Loucy (cell line): ENCODE data around the gene AMOTL2.

Experiments used
- H2AFZ ChIP-seq: fragments of 200-600 bp; sonication (generic); 2 replicates; pipeline ENCODE4 v1.6.0; 2016; ENCODE audit warnings: antibody characterized with exemption, mild to moderate bottlenecking, low read length, moderate library complexity
- H3F3A ChIP-seq: fragments of 200-600 bp; 2 replicates; pipeline ENCODE4 v1.6.0; 2016; ENCODE audit warnings: antibody characterized with exemption, low read depth, mild to moderate bottlenecking
- H3K27me3 ChIP-seq: fragments of 200-600 bp; sonication (generic); 2 replicates; pipeline ENCODE4 v1.6.1; 2014; ENCODE audit warnings: low read length, mild to moderate bottlenecking; ENCODE audit not compliant: insufficient read depth, poor library complexity, severe bottlenecking
- H3K36me3 ChIP-seq: fragments of 200-600 bp; sonication (generic); 2 replicates; pipeline ENCODE4 v1.6.1; 2016; ENCODE audit warnings: low read length; ENCODE audit not compliant: insufficient read depth
- H3K4me1 ChIP-seq: fragments of 200-600 bp; sonication (generic); 2 replicates; pipeline ENCODE4 v1.5.1; 2014; ENCODE audit warnings: low read length, mild to moderate bottlenecking; ENCODE audit not compliant: insufficient read depth, poor library complexity, severe bottlenecking
- H3K4me2 ChIP-seq: fragments of 200-600 bp; sonication (generic); 2 replicates; pipeline ENCODE4 v1.6.0; 2014; ENCODE audit warnings: antibody characterized with exemption, low read length, low read depth, mild to moderate bottlenecking; ENCODE audit not compliant: poor library complexity, severe bottlenecking
- H3K4me3 ChIP-seq: fragments of 200-600 bp; sonication (generic); 2 replicates; pipeline ENCODE4 v1.5.1; 2014; ENCODE audit warnings: low read length, mild to moderate bottlenecking, mixed read lengths; ENCODE audit not compliant: poor library complexity, severe bottlenecking
- H3K79me2 ChIP-seq: fragments of 200-600 bp; sonication (generic); 2 replicates; pipeline ENCODE4 v1.6.1; 2014; ENCODE audit warnings: low read length; ENCODE audit not compliant: insufficient read depth
- H3K9ac ChIP-seq: fragments of 200-600 bp; sonication (generic); 2 replicates; pipeline ENCODE4 v1.6.0; 2014; ENCODE audit warnings: mild to moderate bottlenecking, low read depth, low read length, moderate library complexity; ENCODE audit not compliant: poor library complexity, severe bottlenecking
- H3K9me2 ChIP-seq: fragments of 200-600 bp; sonication (generic); replicated peaks from 2 replicates; pipeline ENCODE4 v1.6.1; 2016; ENCODE audit warnings: low read depth, low read length, mixed read lengths
- H3K9me3 ChIP-seq: fragments of 200-600 bp; sonication (generic); 2 replicates; pipeline ENCODE4 v1.6.1; 2014; ENCODE audit warnings: mild to moderate bottlenecking, antibody characterized with exemption, low read length, low read depth; ENCODE audit not compliant: insufficient read depth
- H4K20me1 ChIP-seq: fragments of 200-600 bp; sonication (generic); 2 replicates; pipeline ENCODE4 v1.6.0; 2014; ENCODE audit warnings: antibody characterized with exemption, low read length, mild to moderate bottlenecking; ENCODE audit not compliant: insufficient read depth, poor library complexity, severe bottlenecking
- EZH2phosphoT487 ChIP-seq: fragments of 200-600 bp; IDR thresholded peaks from 2 replicates; pipeline ENCODE4 v1.6.1; 2018; ENCODE audit warnings: antibody characterized with exemption, mild to moderate bottlenecking, moderate library complexity, borderline replicate concordance
- TF ChIP-seq, protein P1 (sequence below): fragments of 200-600 bp; sonication (generic); conservative IDR thresholded peaks from 2 replicates; pipeline ENCODE4 v1.5.1; 2014; ENCODE audit warnings: mild to moderate bottlenecking, antibody characterized with exemption, low read length

AMOTL2 gene

DNA sequence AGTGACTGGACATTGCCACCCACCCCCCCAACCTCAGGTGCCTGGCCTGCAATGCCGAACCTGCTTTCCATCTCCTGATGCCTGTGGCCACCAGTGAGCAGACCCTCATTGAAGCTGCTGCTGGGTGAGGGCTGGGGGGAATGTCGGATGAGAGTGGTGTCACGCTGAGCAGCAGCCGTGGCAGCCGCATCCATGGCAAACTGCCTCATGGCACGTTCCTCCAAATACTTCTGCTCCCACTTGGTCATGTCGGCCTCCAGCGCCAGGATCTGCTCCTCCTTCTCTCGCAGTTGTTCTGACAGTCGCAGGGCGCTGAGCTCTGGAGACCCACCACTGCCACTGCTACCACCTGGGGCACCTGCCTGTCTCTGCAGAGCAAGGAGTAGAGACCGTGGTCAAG, 14.2 kb downstream of the AMOTL2 start:
- H3K9me2 ChIP-seq: no peaks in the 10 kb centered on the region
- no peak overlapping the region for H2AFZ ChIP-seq
- no peaks in the 10 kb centered on the region for H3K79me2 ChIP-seq
- H4K20me1 ChIP-seq: no peaks in the 10 kb centered on the region
- no peaks in the 10 kb centered on the region for H3F3A ChIP-seq
- no peak overlapping the region for H3K4me2 ChIP-seq
- H3K9ac ChIP-seq: no peak overlapping the region
- no peaks in the 10 kb centered on the region for H3K36me3 ChIP-seq
- TF ChIP-seq, protein P1, sequence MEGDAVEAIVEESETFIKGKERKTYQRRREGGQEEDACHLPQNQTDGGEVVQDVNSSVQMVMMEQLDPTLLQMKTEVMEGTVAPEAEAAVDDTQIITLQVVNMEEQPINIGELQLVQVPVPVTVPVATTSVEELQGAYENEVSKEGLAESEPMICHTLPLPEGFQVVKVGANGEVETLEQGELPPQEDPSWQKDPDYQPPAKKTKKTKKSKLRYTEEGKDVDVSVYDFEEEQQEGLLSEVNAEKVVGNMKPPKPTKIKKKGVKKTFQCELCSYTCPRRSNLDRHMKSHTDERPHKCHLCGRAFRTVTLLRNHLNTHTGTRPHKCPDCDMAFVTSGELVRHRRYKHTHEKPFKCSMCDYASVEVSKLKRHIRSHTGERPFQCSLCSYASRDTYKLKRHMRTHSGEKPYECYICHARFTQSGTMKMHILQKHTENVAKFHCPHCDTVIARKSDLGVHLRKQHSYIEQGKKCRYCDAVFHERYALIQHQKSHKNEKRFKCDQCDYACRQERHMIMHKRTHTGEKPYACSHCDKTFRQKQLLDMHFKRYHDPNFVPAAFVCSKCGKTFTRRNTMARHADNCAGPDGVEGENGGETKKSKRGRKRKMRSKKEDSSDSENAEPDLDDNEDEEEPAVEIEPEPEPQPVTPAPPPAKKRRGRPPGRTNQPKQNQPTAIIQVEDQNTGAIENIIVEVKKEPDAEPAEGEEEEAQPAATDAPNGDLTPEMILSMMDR: no peak
- TF ChIP-seq EZH2phosphoT487: no peak
- H3K27me3 ChIP-seq: no peaks in the 10 kb centered on the region
- H3K4me1 ChIP-seq: peaks cover 18% of the 10 kb centered on the region
- no peaks in the 10 kb centered on the region for H3K9me3 ChIP-seq
- H3K4me3 ChIP-seq: no peak overlapping the region

DNA sequence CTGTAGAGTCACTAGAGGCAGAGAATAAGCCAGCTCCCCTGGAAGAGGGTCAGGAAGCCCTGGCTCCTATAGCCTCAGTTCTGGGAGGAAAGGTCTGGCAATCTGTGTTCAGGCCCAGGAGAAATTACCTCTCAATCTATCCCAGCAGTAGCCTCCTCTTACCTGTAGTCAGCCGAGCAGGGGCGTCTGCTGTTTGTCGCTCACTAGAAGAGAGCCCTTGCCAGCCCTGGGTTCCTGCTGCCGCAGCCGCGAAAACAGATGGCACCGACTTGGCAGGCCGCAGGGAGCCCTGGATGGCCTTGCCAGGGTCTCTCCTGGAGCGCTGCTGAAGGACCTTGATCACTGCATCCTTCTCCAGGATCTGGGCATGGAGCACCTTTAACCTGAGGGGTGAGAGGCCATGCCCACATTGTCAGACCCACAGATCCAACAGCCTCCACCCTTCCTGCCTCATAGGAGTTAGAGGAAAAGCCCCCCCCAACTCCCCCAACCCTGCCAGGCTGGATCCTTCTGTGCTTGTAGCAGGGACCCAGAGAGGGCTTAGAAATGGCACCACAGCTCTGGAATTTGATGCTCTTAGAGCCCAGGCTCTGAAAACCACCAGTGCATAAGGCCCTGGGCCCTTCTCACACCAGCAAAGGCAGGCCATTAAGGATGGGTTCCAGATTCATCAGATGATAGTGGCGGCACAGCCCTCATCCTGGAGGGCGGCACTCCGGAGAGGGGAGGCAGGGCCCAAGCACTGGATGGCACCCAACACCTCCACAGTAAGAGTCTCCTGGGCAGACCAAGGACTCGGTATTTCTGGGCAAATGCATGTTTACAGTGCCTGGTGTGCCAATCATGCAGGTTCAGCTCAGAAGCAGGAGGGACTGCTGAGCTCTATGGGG, 14.9 kb downstream of the AMOTL2 start:
- no peaks in the 10 kb centered on the region for H3F3A ChIP-seq
- H3K4me2 ChIP-seq: no peak overlapping the region
- no peak overlapping the region for H3K9ac ChIP-seq

DNA sequence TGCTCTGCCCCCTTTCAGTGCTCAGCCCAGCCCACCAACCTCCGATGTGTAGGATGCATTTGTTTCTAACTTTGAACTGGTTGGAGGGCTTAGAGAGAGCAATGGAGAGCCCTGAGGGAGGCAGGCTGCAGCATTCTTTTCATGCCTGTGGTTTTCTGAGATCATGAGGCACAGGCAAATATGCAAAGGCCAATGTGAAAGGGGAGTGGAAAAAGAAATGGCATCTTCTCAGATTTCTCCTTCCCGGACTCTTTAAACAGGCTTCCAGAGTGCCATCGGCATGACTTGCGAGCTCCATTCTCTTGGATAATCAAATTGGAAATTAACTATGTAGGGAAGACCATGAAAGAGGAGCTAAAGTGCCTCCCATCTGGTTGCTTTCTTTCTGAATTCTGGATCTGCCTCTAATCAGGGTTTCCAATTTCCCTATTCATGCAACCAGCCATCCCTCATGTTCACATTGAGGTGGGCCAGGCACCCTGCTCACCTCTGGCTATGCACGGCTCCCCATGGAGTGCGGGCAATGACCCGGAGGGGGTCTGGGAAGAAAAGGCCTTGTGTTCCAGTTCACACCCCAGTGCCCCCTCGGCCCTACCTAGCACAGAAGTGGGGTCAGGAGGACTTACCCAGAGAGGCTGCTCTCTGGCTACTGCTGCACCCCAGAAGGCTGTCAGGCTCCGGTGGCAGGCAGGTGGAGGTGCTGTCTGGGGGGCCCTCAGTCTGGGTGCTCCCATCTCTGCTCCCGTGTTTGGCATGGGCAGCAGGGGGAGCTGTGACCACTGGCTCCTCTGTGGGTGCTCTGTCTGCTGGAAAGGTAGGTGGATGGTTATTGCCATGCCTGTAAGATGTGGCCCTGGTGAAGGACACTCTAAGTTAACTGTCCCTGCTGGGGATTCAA, 16.1 kb downstream of the AMOTL2 start:
- no peak overlapping the region for H3K4me2 ChIP-seq
- H3K9me3 ChIP-seq: no peaks in the 10 kb centered on the region
- no peak for TF ChIP-seq EZH2phosphoT487
- TF ChIP-seq, protein P1: peak; percentile 67
- H3K27me3 ChIP-seq: no peaks in the 10 kb centered on the region
- H3F3A ChIP-seq: no peaks in the 10 kb centered on the region
- no peak overlapping the region for H2AFZ ChIP-seq
- no peak overlapping the region for H3K9ac ChIP-seq
- no peaks in the 10 kb centered on the region for H3K4me1 ChIP-seq
- no peaks in the 10 kb centered on the region for H3K79me2 ChIP-seq
- H4K20me1 ChIP-seq: no peaks in the 10 kb centered on the region
- no peak overlapping the region for H3K4me3 ChIP-seq
- no peaks in the 10 kb centered on the region for H3K36me3 ChIP-seq
- H3K9me2 ChIP-seq: no peaks in the 10 kb centered on the region

More for the DNA sequence above, 14.9 kb downstream of the AMOTL2 start:
- H3K4me3 ChIP-seq: no peak overlapping the region
- H3K79me2 ChIP-seq: no peaks in the 10 kb centered on the region
- H3K36me3 ChIP-seq: no peaks in the 10 kb centered on the region
- H3K4me1 ChIP-seq: peaks cover 11% of the 10 kb centered on the region
- no peaks in the 10 kb centered on the region for H4K20me1 ChIP-seq
- no peak for TF ChIP-seq EZH2phosphoT487
- H3K9me3 ChIP-seq: no peaks in the 10 kb centered on the region
- no peak overlapping the region for H2AFZ ChIP-seq
- H3K9me2 ChIP-seq: no peaks in the 10 kb centered on the region
- H3K27me3 ChIP-seq: no peaks in the 10 kb centered on the region
